Measurements from ENCODE around the gene FAM167B. TPM values are rescaled to one million over a fixed set of nuclear protein-coding genes. Genes with fewer than 3 reads are reported as not detected.

The FAM167B gene
- total and polyA plus RNA-seq, 2 of the 4 experiments (the other 2 are of a cell fraction), result 0.18 to 0.53 TPM

DNA sequence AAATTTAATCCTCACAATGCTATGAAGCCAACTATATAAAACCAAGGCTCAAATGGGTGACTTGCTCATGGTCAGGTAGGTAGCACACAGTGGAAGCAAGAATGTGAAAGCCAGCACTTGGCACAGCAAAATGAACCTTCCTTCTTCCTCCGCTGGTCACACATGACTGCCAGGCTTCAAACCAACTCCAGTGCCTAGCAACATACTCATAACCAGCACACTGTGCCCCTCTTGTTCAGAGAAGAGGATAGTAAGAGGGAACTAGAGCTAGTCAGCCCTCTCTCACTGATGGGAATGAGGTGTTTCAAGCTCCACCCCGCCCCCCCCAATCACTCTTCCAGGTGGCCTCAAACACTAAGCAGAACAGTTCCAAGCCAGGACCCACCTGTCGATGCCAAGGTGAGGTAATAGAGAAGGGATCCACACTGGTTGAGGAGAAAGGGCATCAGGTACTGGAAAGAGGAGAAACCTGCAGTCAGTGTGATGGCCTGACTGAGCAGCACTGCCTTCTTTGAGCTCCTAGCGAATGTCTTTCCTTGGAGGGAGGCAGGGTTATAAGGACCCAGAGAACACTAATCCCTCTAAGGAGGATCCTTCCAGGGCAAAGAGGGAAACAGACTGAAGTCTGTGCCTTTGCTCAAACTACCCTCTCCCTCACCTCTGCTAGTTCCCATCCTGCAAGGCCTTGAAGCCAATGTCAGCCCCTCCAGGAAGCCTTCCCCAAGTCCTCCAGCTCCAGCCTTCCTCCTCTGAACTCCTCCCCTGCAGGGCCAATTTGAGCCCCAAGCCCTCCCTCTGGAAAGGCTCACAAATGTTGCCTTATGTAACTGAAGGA is 26.1 kb upstream of the FAM167B start:
- Histone ChIP-seq H3K27ac (ENCODE audit: insufficient read depth, low read length) (peak overlapping the region; percentile 39), H3K14ac (replicated peaks; ENCODE audit: low read depth, low read length) (peak overlapping the region; percentile 77; the same call in 1 of the 2 replicates), H3K27me3 (ENCODE audit: control insufficient read depth, insufficient read depth, low read length) (no peaks in the 10 kb centered on the region), H2BK15ac (ENCODE audit: low read depth, low read length) (no peak overlapping the region), H2BK5ac (ENCODE audit: low read depth, low read length, poor library complexity, severe bottlenecking) (no peak overlapping the region), H3K18ac (ENCODE audit: low read depth, low read length) (no peak overlapping the region), H3K4me3 (ENCODE audit: insufficient read depth, low read depth, low read length) (peak overlapping the region; percentile 84), H3K4me2 (ENCODE audit: low read depth, low read length) (peak overlapping the region; percentile 92), H4K5ac (ENCODE audit: low read depth, low read length) (peak overlapping the region; percentile 50), H3K56ac (ENCODE audit: extremely low read depth, insufficient read depth, low read length) (no peak overlapping the region), H3K9me1 (ENCODE audit: insufficient read depth, low read length) (peaks cover 13% of the 10 kb centered on the region), H2AK5ac (ENCODE audit: low read depth, low read length) (peak overlapping the region; percentile 1; the same call in 1 of the 2 replicates), H3K9me3 (ENCODE audit: control insufficient read depth, insufficient read depth, low read length) (no peaks in the 10 kb centered on the region), H2BK20ac (ENCODE audit: low read depth, low read length) (no peak overlapping the region), H4K91ac (ENCODE audit: insufficient read depth, low read depth, low read length) (0 out of 2 replicates have a peak overlapping the region, but pooled peaks have one; percentile 45), H2AK9ac (replicated peaks; ENCODE audit: low read depth, low read length, poor library complexity) (peak overlapping the region; percentile 83), H3K79me1 (ENCODE audit: low read depth in 1 of 2, low read length in 2 of 2) (peaks cover 34 to 56% of the 10 kb centered on the region in 2 experiments), H2BK120ac (ENCODE audit: low read depth, low read length) (no peak overlapping the region), H2AFZ (replicated peaks; ENCODE audit: low read length, poor library complexity) (no peak overlapping the region), H4K8ac (ENCODE audit: low read depth in 2 of 2, low read length in 2 of 2) (peak overlapping the region; percentile 80 to 98; a peak in 3 of 4 replicates), H3K36me3 (ENCODE audit: control insufficient read depth, insufficient read depth, low read length) (peaks cover 36% of the 10 kb centered on the region), H3K4ac (ENCODE audit: low read depth, low read length) (peak overlapping the region; percentile 89), H3K9ac (ENCODE audit: low read depth, low read length) (peak overlapping the region; percentile 86), H3K23ac (ENCODE audit: low read depth, low read length) (peak overlapping the region; percentile 69; the same call in 1 of the 2 replicates), H3K4me1 (ENCODE audit: control insufficient read depth, insufficient read depth, low read length) (peaks cover 12% of the 10 kb centered on the region), H4K20me1 (ENCODE audit: insufficient read depth, low read length) (0 out of 2 replicates have a peak, but pooled peaks cover under 1% of the 10 kb centered on the region)
- in situ Hi-C loops (cut with MboI; ENCODE audit: low sequenced_read_pairs) (no loop called here), intact Hi-C loops (cut with micrococcal nuclease) (loop anchor here (5.0 kb wide), 1 partner anchor 71 kb away; the partner anchor contains the start of gene HDAC1), dilution Hi-C loops (cut with HindIII; ENCODE audit: low sequenced_read_pairs, unreplicated experiment) (no loop called here)
- DNase-seq, result no peak
- ChIA-PET CTCF (interaction anchor here (1.4 kb wide), 1 partner anchor 20 kb away, joined by 5 read pairs; no protein-coding TSS in a partner anchor), POLR2A (ENCODE audit: unreplicated experiment) (no interaction called here)
- WGBS, 2 experiments (ENCODE audit: extremely low coverage in 2 of 2, insufficient read length in 1 of 2), result no CpG with 5 or more reads among the region's 4 CpGs
- TF ChIP-seq, protein P1, sequence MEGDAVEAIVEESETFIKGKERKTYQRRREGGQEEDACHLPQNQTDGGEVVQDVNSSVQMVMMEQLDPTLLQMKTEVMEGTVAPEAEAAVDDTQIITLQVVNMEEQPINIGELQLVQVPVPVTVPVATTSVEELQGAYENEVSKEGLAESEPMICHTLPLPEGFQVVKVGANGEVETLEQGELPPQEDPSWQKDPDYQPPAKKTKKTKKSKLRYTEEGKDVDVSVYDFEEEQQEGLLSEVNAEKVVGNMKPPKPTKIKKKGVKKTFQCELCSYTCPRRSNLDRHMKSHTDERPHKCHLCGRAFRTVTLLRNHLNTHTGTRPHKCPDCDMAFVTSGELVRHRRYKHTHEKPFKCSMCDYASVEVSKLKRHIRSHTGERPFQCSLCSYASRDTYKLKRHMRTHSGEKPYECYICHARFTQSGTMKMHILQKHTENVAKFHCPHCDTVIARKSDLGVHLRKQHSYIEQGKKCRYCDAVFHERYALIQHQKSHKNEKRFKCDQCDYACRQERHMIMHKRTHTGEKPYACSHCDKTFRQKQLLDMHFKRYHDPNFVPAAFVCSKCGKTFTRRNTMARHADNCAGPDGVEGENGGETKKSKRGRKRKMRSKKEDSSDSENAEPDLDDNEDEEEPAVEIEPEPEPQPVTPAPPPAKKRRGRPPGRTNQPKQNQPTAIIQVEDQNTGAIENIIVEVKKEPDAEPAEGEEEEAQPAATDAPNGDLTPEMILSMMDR (conservative IDR thresholded peaks at IDR 0.05; ENCODE audit: low read depth, low read length), result no peak
- TF ChIP-seq SMC3 (IDR thresholded peaks at IDR 0.05; ENCODE audit: low read depth, low read length) (no peak), MAZ (IDR thresholded peaks at IDR 0.05; ENCODE audit: borderline replicate concordance, low read depth, low read length) (no peak), POLR2A (IDR thresholded peaks at IDR 0.05; ENCODE audit: low read depth, low read length) (no peak), NFE2L2 (IDR thresholded peaks at IDR 0.05; ENCODE audit: low read depth, low read length) (no peak), BHLHE40 (IDR thresholded peaks at IDR 0.05; ENCODE audit: low read depth, low read length) (no peak), FOS (IDR thresholded peaks at IDR 0.05; ENCODE audit: low read depth, low read length) (no peak), MAFK (IDR thresholded peaks at IDR 0.05; ENCODE audit: low read depth, low read length) (no peak), CEBPB (IDR thresholded peaks at IDR 0.05; ENCODE audit: low read depth, low read length) (no peak), RAD21 (IDR thresholded peaks at IDR 0.05; ENCODE audit: low read length) (no peak), MXI1 (IDR thresholded peaks at IDR 0.05; ENCODE audit: borderline replicate concordance, low read depth, low read length) (no peak), CHD1 (IDR thresholded peaks at IDR 0.05; ENCODE audit: low read depth, low read length) (no peak), RCOR1 (IDR thresholded peaks at IDR 0.05; ENCODE audit: insufficient replicate concordance, low read length) (no peak)
- TF ChIP-seq, protein P2, sequence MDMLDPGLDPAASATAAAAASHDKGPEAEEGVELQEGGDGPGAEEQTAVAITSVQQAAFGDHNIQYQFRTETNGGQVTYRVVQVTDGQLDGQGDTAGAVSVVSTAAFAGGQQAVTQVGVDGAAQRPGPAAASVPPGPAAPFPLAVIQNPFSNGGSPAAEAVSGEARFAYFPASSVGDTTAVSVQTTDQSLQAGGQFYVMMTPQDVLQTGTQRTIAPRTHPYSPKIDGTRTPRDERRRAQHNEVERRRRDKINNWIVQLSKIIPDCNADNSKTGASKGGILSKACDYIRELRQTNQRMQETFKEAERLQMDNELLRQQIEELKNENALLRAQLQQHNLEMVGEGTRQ (IDR thresholded peaks at IDR 0.05; ENCODE audit: low read depth, low read length), result no peak
- ATAC-seq (ENCODE audit: low read depth), result no peak
- no TSS peak for BruUV-seq (replicated peaks)

Data from IMR-90 (cell line).